Measurements from ENCODE around the gene RBM5. TPM values are rescaled to one million over a fixed set of nuclear protein-coding genes. Genes with fewer than 3 reads are reported as not detected.

Gene RBM5
- total and polyA plus RNA-seq, 10 of the 15 experiments (the other 5 are each of a cell fraction or from before 2014, with no cell fraction given), result 35.1 to 347 (median 111) TPM

DNA sequence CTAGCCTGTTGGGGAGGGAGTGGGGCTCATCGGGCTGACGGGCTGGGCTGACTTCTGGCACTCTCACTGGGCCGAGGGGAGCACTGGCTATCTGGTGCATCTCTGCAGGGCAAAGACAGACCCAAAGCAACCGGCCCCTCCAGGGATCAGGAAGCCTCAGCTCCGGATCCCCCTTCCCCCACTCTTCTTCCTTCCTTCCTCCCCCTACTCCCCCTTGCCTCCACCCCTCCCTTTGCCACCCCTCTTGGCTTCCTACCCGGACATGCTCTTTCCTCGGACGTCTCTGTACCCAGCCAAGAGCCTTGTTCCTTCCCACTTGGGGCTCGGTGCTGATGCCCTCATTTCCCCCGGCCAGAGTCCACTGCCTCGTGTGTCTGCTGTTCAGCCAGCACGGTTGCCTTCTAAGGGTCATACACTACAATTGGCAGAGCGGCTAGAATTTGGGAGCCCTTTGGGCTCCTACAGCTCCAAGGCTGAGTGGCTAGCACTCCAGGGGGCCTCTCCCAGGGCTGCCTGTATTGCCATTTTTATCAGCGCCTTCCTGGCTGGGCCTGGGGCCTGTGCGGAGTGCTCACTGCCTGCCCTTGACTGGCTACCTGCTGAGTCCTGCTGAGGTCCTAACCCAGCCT lies 77.3 kb downstream of the RBM5 start:
- H2AFZ ChIP-seq (ENCODE audit: control insufficient read depth, low read depth, low read length), result no peak overlapping the region
- intact Hi-C loops (cut with micrococcal nuclease; ENCODE audit: unreplicated experiment) (no loop called here), in situ Hi-C loops (cut with MboI) (no loop called here)
- no peak for FAIRE-seq
- 19% methylated on average over 14 of the region's 15 CpGs for WGBS (ENCODE audit: insufficient coverage, insufficient replicate concordance, low lambda C conversion rate, missing lambda C conversion rate)
- H3K27me3 ChIP-seq (replicated peaks in 1 of 2; ENCODE audit: control insufficient read depth in 2 of 2, insufficient read depth in 2 of 2, low read length in 1 of 2), result no peaks in the 10 kb centered on the region; a peak in 1 of 4 replicates
- BruUV-seq (replicated peaks), result no TSS peak
- ChIA-PET POLR2A (no interaction called here), SMC1A (ENCODE audit: uncharacterized antibody, unreplicated experiment) (no interaction called here), CTCF (interaction anchor here (1.0 to 1.1 kb wide), 2 partner anchors 23 to 81 kb away, joined by 3 read pairs; no protein-coding TSS in a partner anchor), RAD21 (ENCODE audit: unreplicated experiment) (no interaction called here)
- TF ChIP-seq MYC (IDR thresholded peaks at IDR 0.05; ENCODE audit: insufficient read depth, insufficient read length, insufficient replicate concordance, low read length, severe bottlenecking) (no peak), LARP7 (IDR thresholded peaks at IDR 0.05) (no peak)
- TF ChIP-seq, protein P1, sequence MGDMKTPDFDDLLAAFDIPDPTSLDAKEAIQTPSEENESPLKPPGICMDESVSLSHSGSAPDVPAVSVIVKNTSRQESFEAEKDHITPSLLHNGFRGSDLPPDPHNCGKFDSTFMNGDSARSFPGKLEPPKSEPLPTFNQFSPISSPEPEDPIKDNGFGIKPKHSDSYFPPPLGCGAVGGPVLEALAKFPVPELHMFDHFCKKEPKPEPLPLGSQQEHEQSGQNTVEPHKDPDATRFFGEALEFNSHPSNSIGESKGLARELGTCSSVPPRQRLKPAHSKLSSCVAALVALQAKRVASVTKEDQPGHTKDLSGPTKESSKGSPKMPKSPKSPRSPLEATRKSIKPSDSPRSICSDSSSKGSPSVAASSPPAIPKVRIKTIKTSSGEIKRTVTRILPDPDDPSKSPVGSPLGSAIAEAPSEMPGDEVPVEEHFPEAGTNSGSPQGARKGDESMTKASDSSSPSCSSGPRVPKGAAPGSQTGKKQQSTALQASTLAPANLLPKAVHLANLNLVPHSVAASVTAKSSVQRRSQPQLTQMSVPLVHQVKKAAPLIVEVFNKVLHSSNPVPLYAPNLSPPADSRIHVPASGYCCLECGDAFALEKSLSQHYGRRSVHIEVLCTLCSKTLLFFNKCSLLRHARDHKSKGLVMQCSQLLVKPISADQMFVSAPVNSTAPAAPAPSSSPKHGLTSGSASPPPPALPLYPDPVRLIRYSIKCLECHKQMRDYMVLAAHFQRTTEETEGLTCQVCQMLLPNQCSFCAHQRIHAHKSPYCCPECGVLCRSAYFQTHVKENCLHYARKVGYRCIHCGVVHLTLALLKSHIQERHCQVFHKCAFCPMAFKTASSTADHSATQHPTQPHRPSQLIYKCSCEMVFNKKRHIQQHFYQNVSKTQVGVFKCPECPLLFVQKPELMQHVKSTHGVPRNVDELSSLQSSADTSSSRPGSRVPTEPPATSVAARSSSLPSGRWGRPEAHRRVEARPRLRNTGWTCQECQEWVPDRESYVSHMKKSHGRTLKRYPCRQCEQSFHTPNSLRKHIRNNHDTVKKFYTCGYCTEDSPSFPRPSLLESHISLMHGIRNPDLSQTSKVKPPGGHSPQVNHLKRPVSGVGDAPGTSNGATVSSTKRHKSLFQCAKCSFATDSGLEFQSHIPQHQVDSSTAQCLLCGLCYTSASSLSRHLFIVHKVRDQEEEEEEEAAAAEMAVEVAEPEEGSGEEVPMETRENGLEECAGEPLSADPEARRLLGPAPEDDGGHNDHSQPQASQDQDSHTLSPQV (IDR thresholded peaks at IDR 0.05), result no peak
- ATAC-seq, result no peak
- no peaks in the 10 kb centered on the region for H3K79me2 ChIP-seq (ENCODE audit: control insufficient read depth, insufficient read depth, low read length)
- no peak overlapping the region for H3K9ac ChIP-seq (ENCODE audit: control insufficient read depth, insufficient read depth, low read length)
- no peaks in the 10 kb centered on the region for H3K9me3 ChIP-seq (replicated peaks; ENCODE audit: control insufficient read depth, insufficient read depth, low read length)
- no peaks in the 10 kb centered on the region; the same call in 1 of the 2 replicates for H4K20me1 ChIP-seq (ENCODE audit: control insufficient read depth, insufficient read depth)
- H3K36me3 ChIP-seq (ENCODE audit: control insufficient read depth in 2 of 2, insufficient read depth in 2 of 2, low read length in 1 of 2), result no peaks in the 10 kb centered on the region
- no peak overlapping the region for H3K4me2 ChIP-seq (ENCODE audit: control insufficient read depth, insufficient read depth)
- H3K27ac ChIP-seq (ENCODE audit: control insufficient read depth, insufficient read depth), result no peak overlapping the region
- DNase-seq (ENCODE audit: low read depth, low spot score), result no peak
- H3K4me3 ChIP-seq, result no peak overlapping the region
- no peaks in the 10 kb centered on the region for H3K4me1 ChIP-seq (ENCODE audit: control insufficient read depth, insufficient read depth, low read length)
